GM18870 (cell line): Measurements from ENCODE around the gene CHRNA10.

Experiments
- ATAC-seq: cut with Tn5 transposase; IDR thresholded peaks from one replicate; pipeline ENCODE4 v1.9.1; 2021; ENCODE audit warnings: moderate library complexity; ENCODE audit not compliant: unreplicated experiment

CHRNA10 gene

GRCh38 chr11:3637201-3637600 is 34.0 kb downstream of the CHRNA10 start:
- ATAC-seq: no peak

GRCh38 chr11:3635641-3636375 is 35.4 kb downstream of the CHRNA10 start:
- ATAC-seq: no peak

GRCh38 chr11:3632070-3632660 is 39.0 kb downstream of the CHRNA10 start:
- no peak for ATAC-seq

- no peak for ATAC-seq
Measured at GRCh38 chr11:3631331-3631730, 39.9 kb downstream of the CHRNA10 start.

GRCh38 chr11:3627291-3627690 is 43.9 kb downstream of the CHRNA10 start:
- ATAC-seq: no peak

- no peak for ATAC-seq
Measured at GRCh38 chr11:3626250-3626960, 44.8 kb downstream of the CHRNA10 start.

- no peak for ATAC-seq
Measured at GRCh38 chr11:3623767-3624458, 47.3 kb downstream of the CHRNA10 start.

- ATAC-seq: no peak
Measured at GRCh38 chr11:3623121-3623520, 48.1 kb downstream of the CHRNA10 start.

- no peak for ATAC-seq
Measured at GRCh38 chr11:3622521-3622920, 48.7 kb downstream of the CHRNA10 start.

- no peak for ATAC-seq
Measured at GRCh38 chr11:3617990-3618389, 53.2 kb downstream of the CHRNA10 start.

- no peak for ATAC-seq
Measured at GRCh38 chr11:3616721-3617460, 54.3 kb downstream of the CHRNA10 start.

GRCh38 chr11:3615998-3616397 is 55.2 kb downstream of the CHRNA10 start:
- no peak for ATAC-seq
